Stimulated activated memory B cell treated with anti-CD40 and anti-IgM and Interleukin-4, amounts not matched to agents 10 μg/mL and 1 μg/mL and 100 μg/mL, for 72 hours (primary cell): Measurements from ENCODE around the gene SLC5A11.
"Not testable (repeated sequence)": the region's sequence is repeated elsewhere in the genome, so short reads cannot be mapped to it uniquely, and the experiment has no call there.

ENCODE experiments used
- ATAC-seq: fragments of 150-1000 bp; cut with Tn5 transposase; 2 replicates; pipeline ENCODE4 v1.10.0; 2021
- H3K27ac Mint-ChIP-seq: one replicate; pipeline ENCODE4 v1.8.0; 2022; ENCODE audit warnings: mild to moderate bottlenecking, mixed read lengths
- H3K27me3 Mint-ChIP-seq: one replicate; pipeline ENCODE4 v1.8.0; 2022; ENCODE audit warnings: mixed read lengths
- H3K36me3 Mint-ChIP-seq: one replicate; pipeline ENCODE4 v1.8.0; 2022; ENCODE audit warnings: mixed read lengths
- H3K4me1 Mint-ChIP-seq: one replicate; pipeline ENCODE4 v1.8.0; 2022; ENCODE audit warnings: mixed read lengths
- H3K4me3 Mint-ChIP-seq: one replicate; pipeline ENCODE4 v1.8.0; 2022; ENCODE audit warnings: mild to moderate bottlenecking, moderate library complexity, mixed read lengths
- H3K9me3 Mint-ChIP-seq: one replicate; pipeline ENCODE4 v1.8.0; 2022; ENCODE audit warnings: mixed read lengths

SLC5A11 gene

GRCh38 chr16:24863582-24864437, 18.0 kb downstream of the SLC5A11 start:
- peaks cover 9% of the 10 kb centered on the region for H3K27me3 Mint-ChIP-seq
- H3K27ac Mint-ChIP-seq = no peak overlapping the region
- H3K4me3 Mint-ChIP-seq = no peak overlapping the region
- peaks cover 5% of the 10 kb centered on the region for H3K36me3 Mint-ChIP-seq
- ATAC-seq = no peak
- H3K4me1 Mint-ChIP-seq = no peaks in the 10 kb centered on the region
- H3K9me3 Mint-ChIP-seq = peaks cover 3% of the 10 kb centered on the region

DNA sequence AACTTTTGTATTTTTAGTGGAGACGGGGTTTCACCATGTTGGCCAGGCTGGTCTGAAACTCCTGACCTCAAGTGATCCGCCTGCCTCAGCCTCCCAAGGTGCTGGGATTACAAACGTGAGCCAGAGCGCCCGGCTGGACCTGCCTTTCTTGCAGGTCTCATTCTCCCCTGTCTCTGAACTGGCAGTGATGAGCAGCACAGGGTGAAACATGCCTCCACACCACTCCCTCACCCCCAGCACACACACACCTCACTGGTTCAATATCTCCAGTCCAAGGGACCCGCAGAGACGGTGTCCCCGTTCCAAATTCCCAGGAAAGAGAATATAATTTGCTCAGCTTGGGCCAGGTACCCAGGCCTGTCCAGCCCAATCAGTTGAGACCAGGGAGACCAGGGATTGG, 23.3 kb downstream of the SLC5A11 start:
- no peak for ATAC-seq
- Mint-ChIP-seq H3K27me3 (peaks cover 20% of the 10 kb centered on the region), H3K36me3 (peaks cover 5% of the 10 kb centered on the region), H3K9me3 (peaks cover 6% of the 10 kb centered on the region), H3K4me3 (no peak overlapping the region), H3K27ac (no peak overlapping the region), H3K4me1 (no peaks in the 10 kb centered on the region)

DNA sequence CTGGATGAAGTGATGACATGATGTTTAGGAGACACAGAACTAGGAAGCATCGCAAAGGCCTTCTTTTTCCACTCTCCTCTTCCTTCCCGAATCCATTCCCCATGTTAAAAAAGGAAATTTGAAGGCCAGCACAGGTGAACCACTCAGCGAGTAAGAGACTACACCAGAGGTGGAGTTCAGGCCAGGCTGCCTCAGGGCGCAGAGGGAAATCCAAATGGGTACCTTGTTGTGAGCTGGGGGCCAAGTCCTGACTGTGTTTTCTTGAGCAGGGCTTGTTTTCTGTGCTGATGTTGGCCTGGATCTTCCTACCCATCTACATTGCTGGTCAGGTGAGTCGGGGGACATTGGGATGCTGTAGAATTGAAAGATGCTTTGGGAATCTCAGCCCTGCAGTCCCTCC, 26.1 kb downstream of the SLC5A11 start:
- Mint-ChIP-seq H3K4me3 (no peak overlapping the region), H3K9me3 (peaks cover 3% of the 10 kb centered on the region)
- ATAC-seq = no peak

DNA sequence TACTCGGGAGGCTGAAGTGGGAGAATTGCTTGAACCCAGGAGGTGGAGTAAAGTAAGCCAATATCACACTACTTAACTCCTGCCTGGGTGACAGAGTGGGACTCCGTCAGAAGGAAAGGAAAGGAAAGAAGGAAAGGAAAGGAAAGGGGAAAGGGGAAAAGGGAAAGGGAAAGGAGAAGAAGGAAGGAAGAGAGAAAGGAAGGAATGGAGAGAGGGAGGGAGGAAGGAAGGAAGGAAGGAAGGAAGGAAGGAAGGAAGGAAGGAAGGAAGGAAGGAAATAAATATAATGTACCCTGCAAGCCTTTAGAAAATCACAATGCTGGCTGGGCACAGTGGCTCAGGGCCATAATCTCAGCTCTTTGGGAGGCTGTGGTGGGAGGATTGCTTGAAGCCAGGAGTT, 27.3 kb downstream of the SLC5A11 start:
- H3K4me3 Mint-ChIP-seq = no peak overlapping the region
- ATAC-seq = no peak
- no peak overlapping the region for H3K27ac Mint-ChIP-seq
- H3K4me1 Mint-ChIP-seq = no peaks in the 10 kb centered on the region
- peaks cover 35% of the 10 kb centered on the region for H3K27me3 Mint-ChIP-seq
- H3K9me3 Mint-ChIP-seq = peaks cover 3% of the 10 kb centered on the region
- H3K36me3 Mint-ChIP-seq = no peaks in the 10 kb centered on the region

More for the DNA sequence above, 26.1 kb downstream of the SLC5A11 start:
- Mint-ChIP-seq H3K36me3 (no peaks in the 10 kb centered on the region), H3K27ac (no peak overlapping the region), H3K27me3 (peaks cover 43% of the 10 kb centered on the region), H3K4me1 (no peaks in the 10 kb centered on the region)

GRCh38 chr16:24875466-24875865, 29.7 kb downstream of the SLC5A11 start:
- H3K27ac Mint-ChIP-seq = no peak overlapping the region
- peaks cover 3% of the 10 kb centered on the region for H3K9me3 Mint-ChIP-seq
- H3K27me3 Mint-ChIP-seq = peaks cover 35% of the 10 kb centered on the region
- no peaks in the 10 kb centered on the region for H3K36me3 Mint-ChIP-seq
- no peaks in the 10 kb centered on the region for H3K4me1 Mint-ChIP-seq
- ATAC-seq = no peak
- no peak overlapping the region for H3K4me3 Mint-ChIP-seq

GRCh38 chr16:24876231-24876630, 30.5 kb downstream of the SLC5A11 start:
- H3K9me3 Mint-ChIP-seq = peaks cover 3% of the 10 kb centered on the region
- no peaks in the 10 kb centered on the region for H3K4me1 Mint-ChIP-seq
- H3K27me3 Mint-ChIP-seq = peaks cover 35% of the 10 kb centered on the region
- H3K27ac Mint-ChIP-seq = no peak overlapping the region
- no peak overlapping the region for H3K4me3 Mint-ChIP-seq
- no peak for ATAC-seq
- H3K36me3 Mint-ChIP-seq = no peaks in the 10 kb centered on the region

GRCh38 chr16:24879684-24880083, 33.9 kb downstream of the SLC5A11 start:
- H3K36me3 Mint-ChIP-seq = no peaks in the 10 kb centered on the region
- H3K4me3 Mint-ChIP-seq = no peak overlapping the region
- no peak for ATAC-seq
- H3K27me3 Mint-ChIP-seq = peaks cover 20% of the 10 kb centered on the region
- no peak overlapping the region for H3K27ac Mint-ChIP-seq
- H3K9me3 Mint-ChIP-seq = peaks cover 3% of the 10 kb centered on the region
- no peaks in the 10 kb centered on the region for H3K4me1 Mint-ChIP-seq

- Mint-ChIP-seq H3K4me3 (no peak overlapping the region), H3K4me1 (no peaks in the 10 kb centered on the region), H3K36me3 (no peaks in the 10 kb centered on the region), H3K27ac (no peak overlapping the region), H3K27me3 (no peaks in the 10 kb centered on the region), H3K9me3 (peaks cover 3% of the 10 kb centered on the region)
- no peak for ATAC-seq
Observed at GRCh38 chr16:24883714-24884151, 38.0 kb downstream of the SLC5A11 start.

DNA sequence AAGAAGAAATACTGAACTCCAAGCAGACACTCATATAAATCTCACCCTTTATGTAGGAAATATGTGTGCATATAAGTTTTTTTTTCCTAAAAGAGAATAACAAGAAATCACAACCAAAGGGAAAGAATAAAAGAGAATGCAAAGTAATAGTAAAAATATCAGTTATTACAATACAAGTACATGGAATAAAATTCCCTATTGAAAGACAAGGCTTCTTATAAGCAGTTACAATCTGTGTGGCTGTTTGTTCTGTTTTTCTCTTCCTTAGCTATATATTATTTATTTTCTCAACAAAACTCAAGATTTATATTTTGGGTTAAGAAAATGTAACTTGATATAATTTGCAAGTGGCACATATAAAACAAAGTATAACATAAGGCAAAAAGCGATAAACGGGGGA, 41.7 kb downstream of the SLC5A11 start:
- no peak for ATAC-seq
- Mint-ChIP-seq H3K9me3 (peaks cover 3% of the 10 kb centered on the region), H3K4me3 (no peak overlapping the region), H3K27ac (no peak overlapping the region), H3K27me3 (peaks cover 16% of the 10 kb centered on the region), H3K4me1 (no peaks in the 10 kb centered on the region), H3K36me3 (no peaks in the 10 kb centered on the region)

DNA sequence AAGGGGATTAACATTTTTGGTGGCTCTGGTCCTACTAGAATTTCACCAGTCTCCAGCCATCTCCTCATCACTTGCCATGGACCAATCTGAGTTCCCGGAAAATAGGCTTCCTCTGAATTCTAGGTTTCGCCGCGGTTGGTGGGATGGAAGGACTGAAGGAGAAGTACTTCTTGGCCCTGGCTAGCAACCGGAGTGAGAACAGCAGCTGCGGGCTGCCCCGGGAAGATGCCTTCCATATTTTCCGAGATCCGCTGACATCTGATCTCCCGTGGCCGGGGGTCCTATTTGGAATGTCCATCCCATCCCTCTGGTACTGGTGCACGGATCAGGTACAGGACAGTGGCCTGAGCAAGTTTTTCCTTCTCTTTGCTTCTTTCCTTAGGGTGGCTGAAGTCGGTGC, 45.0 kb downstream of the SLC5A11 start:
- no peaks in the 10 kb centered on the region for H3K9me3 Mint-ChIP-seq
- H3K27ac Mint-ChIP-seq = no peak overlapping the region
- no peak overlapping the region for H3K4me3 Mint-ChIP-seq
- ATAC-seq = no peak
- H3K27me3 Mint-ChIP-seq = peaks cover 16% of the 10 kb centered on the region
- no peaks in the 10 kb centered on the region for H3K36me3 Mint-ChIP-seq
- H3K4me1 Mint-ChIP-seq = no peaks in the 10 kb centered on the region

DNA sequence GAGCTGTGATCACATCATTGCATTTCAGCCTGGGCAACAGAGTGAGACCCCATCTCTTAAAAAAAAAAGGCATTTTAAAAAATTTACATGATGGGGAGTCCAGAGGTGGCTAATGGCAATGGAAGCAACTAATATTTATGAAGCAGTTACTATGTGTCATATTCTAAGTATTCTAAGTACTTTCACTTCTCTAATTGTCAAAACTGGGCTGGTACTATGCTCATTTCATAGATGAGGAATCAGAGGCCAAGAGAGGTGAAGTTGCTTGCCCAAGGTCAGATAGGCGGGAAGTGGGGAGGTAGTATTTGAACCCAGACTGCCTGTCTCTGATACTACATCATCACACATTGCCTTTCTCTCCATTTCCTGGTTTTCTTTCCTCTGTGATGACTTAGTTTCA, 50.7 kb downstream of the SLC5A11 start:
- no peaks in the 10 kb centered on the region for H3K4me1 Mint-ChIP-seq
- peaks cover 6% of the 10 kb centered on the region for H3K9me3 Mint-ChIP-seq
- peak; percentile 82 for ATAC-seq
- H3K27me3 Mint-ChIP-seq = peaks cover 18% of the 10 kb centered on the region
- no peak overlapping the region for H3K4me3 Mint-ChIP-seq
- no peak overlapping the region for H3K27ac Mint-ChIP-seq
- no peaks in the 10 kb centered on the region for H3K36me3 Mint-ChIP-seq

- H3K27me3 Mint-ChIP-seq = peaks cover 10% of the 10 kb centered on the region
- not testable (repeated sequence) for H3K4me3 Mint-ChIP-seq, H3K27ac Mint-ChIP-seq, H3K36me3 Mint-ChIP-seq, ATAC-seq, H3K4me1 Mint-ChIP-seq, H3K9me3 Mint-ChIP-seq
Observed at GRCh38 chr16:24897522-24897921, 51.8 kb downstream of the SLC5A11 start.

DNA sequence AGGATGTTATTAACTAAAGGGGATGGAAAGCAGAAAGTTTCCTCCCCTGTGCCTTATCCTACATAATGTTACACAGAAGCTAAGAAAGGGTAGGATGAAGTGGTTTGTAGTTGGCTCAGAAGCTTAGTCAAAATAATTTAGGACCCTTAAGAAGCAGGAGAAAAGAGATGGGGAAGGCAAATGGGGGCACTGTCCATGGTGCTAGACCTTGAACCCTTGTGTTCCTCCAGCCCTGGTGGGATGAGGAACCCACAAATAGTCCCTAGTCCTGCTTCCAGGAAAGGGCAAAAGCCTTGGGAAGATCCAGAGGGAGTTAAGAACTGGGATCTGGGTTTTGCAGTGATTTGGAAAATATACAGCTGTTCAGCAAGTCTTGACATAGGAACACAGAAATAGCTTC, 54.5 kb downstream of the SLC5A11 start:
- Mint-ChIP-seq H3K4me1 (no peaks in the 10 kb centered on the region), H3K27me3 (peaks cover 10% of the 10 kb centered on the region), H3K36me3 (no peaks in the 10 kb centered on the region), H3K9me3 (peaks cover 14% of the 10 kb centered on the region), H3K4me3 (no peak overlapping the region), H3K27ac (no peak overlapping the region)
- ATAC-seq = no peak

DNA sequence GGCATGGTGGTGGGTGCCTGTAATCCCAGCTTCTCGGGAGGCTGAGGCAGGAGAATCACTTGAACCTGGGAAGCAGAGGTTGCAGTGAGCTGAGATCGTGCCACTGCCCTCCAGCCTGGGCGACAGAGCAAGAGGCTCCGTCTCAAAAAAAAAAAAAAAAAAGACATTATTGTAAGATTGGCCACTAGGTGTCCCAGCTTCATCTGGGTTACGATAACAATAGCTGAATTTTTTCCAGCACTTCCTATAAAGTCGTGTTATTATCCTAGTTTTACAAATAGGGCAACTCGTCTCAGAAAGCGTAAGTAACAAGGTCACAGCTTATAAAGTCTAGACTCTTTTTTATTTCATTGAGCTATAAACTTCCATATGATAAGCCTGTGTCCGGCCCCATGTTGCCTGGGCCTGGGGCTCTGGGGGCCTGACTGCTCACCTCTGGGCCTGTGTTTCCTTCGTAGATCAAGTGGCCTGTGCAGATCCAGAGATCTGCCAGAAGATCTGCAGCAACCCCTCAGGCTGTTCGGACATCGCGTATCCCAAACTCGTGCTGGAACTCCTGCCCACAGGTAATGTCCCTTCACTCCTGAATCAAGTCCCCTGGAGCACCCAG, 60.5 kb downstream of the SLC5A11 start:
- peaks cover 8% of the 10 kb centered on the region for H3K9me3 Mint-ChIP-seq
- no peaks in the 10 kb centered on the region for H3K27me3 Mint-ChIP-seq
- H3K4me1 Mint-ChIP-seq = no peaks in the 10 kb centered on the region
- H3K27ac Mint-ChIP-seq = no peak overlapping the region
- no peaks in the 10 kb centered on the region for H3K36me3 Mint-ChIP-seq
- no peak for ATAC-seq
- H3K4me3 Mint-ChIP-seq = no peak overlapping the region

DNA sequence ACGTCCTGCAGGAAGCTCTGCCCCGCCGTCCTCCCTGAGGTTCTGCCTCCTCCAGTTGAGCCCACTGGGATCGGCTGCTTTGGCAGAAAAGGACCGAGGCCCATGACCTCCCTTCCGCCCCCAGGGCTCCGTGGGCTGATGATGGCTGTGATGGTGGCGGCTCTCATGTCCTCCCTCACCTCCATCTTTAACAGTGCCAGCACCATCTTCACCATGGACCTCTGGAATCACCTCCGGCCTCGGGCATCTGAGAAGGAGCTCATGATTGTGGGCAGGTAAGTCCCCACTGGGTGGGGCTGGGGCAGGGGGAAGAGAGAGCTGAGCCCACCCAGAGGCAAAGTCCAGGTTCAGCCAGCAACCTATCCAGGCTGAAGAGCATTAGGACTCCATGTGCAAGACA, 61.1 kb downstream of the SLC5A11 start:
- Mint-ChIP-seq H3K9me3 (peaks cover 8% of the 10 kb centered on the region), H3K27me3 (no peaks in the 10 kb centered on the region), H3K4me1 (no peaks in the 10 kb centered on the region), H3K36me3 (no peaks in the 10 kb centered on the region), H3K27ac (no peak overlapping the region), H3K4me3 (no peak overlapping the region)
- no peak for ATAC-seq

DNA sequence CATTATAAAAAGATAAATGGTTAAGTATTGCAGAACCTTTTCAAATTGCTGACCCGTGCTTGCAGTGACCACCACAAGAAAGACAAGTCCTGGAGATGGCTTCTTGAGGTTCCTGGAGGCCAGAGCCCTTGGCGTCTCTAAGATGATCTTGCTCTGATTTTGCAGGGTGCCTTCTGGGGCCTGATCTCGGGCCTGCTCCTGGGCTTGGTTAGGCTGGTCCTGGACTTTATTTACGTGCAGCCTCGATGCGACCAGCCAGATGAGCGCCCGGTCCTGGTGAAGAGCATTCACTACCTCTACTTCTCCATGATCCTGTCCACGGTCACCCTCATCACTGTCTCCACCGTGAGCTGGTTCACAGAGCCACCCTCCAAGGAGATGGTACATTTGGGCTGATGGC, 63.0 kb downstream of the SLC5A11 start:
- H3K27me3 Mint-ChIP-seq = no peaks in the 10 kb centered on the region
- ATAC-seq = no peak
- H3K4me1 Mint-ChIP-seq = no peaks in the 10 kb centered on the region

More for the DNA sequence above, 63.0 kb downstream of the SLC5A11 start:
- Mint-ChIP-seq H3K27ac (no peak overlapping the region), H3K36me3 (no peaks in the 10 kb centered on the region), H3K9me3 (peaks cover 4% of the 10 kb centered on the region), H3K4me3 (no peak overlapping the region)
